Measurements from ENCODE around the gene VSTM5.
A peak's percentile ranks its signal among the peaks of the same experiment; 100 is the strongest.
"Not testable (repeated sequence)": the region's sequence is repeated elsewhere in the genome, so short reads cannot be mapped to it uniquely, and the experiment has no call there.

VSTM5 gene, protein sequence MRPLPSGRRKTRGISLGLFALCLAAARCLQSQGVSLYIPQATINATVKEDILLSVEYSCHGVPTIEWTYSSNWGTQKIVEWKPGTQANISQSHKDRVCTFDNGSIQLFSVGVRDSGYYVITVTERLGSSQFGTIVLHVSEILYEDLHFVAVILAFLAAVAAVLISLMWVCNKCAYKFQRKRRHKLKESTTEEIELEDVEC

DNA sequence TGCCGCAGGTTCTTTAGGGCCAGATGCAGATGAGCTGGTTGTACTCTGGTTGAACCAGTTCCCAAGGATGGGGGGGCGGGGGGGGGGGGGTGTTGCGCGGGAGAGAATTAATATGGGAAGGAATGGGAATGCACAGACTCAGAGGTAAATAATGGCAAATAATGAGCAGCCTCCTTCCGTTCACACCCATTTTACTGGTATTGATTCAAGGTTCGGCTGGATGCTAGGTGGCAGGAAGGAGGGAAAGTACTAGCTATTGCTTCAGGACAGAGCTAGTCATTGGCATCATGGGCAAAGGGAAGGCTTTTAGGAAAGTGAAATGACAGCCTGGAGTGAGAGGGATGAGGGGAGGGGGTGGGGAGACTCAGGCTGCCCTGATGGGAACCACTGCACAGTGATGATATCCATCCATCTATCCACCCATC is at the start of gene VSTM5:
Gene VSTM5 (minus strand): TSS at position 25 of the 425 bp plus-strand sequence. CDS start 116 bp downstream, outside the sequence.
- DNase-seq = peak; percentile 35

DNA sequence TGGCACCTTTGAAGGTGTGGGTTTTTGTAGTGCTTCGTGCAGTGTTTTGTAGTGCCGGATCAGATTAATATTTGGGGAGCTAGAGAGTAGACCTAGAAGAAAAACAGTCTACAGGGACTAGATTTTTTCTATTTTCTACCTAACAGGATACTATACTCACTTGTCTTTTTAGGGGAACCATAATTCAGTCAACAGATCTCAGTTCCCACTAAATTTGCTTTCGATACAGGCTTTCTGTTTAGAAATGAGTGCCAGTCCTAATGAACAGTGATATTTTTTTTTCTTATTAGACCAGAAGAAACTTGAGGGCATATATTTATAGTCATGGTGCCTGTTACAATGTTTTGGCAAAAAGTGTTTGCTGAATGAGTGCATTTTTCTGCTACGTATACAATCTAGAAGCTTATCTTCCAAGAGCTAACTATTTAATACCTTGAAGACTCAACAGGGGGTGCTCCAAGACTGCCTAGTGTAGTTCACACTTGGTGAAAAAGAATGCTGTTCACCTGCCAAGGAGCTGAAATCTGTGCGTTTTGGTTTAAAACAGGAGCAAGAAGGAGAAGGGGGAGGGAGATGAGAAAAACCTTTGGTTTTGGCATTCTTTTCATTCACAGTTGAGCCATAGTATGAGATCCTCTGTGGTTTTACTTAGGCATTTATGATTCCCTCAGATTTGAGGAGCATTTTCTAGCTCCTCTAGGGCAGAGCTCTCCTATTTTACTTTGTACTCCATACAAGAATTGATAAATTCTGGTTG is 44.9 kb upstream of the VSTM5 start:
- DNase-seq = peak; percentile 34

DNA sequence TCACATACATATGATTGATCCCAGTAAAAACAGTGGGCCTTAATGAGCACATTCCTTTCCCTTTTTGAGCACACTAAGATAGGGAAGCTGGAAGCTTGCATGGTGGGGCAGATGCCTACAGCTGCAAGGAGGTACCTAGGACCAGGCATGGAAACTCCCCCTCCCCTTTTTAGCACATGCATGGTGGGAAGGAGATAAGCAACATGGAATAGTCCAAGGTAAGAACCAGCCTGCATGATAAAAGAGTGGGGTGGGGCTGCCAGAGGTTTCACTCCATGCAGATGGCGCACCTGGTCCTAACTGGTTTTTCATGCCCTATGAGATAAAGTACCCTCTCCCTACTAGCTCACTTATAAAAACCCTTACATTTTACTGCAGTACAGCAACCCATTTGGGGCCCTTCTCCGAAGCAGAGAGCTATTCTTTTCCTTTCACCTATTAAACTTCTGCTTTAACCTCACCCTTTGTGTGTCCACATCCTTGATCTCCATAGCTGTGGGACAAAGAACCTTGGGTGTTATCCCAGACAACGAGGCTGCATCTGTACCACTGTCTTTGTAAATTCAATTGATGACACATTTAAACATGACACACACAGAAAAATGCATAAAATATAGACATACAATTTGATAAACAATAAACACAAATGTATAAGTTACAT is 40.1 kb upstream of the VSTM5 start:
- no peak for DNase-seq

DNA sequence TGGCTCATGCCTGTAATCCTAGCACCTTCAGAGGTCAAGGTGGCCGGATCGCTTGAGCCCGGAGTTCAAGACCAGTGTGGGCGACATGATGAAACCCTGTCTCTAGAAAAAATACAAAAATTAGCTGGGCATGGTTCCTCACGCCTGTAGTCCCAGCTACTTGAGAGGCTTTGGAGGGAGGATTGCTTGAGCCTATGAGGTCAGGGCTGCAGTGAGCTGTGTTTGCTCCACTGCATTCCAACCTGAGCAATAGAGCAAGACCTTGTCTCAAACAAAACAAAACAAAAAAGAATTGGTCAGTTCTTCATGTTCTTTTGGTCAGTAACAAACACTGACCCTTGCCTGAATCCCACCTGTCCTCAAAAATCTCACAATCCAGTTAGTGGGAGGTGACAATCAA is 36.7 kb upstream of the VSTM5 start:
- no peak for DNase-seq

DNA sequence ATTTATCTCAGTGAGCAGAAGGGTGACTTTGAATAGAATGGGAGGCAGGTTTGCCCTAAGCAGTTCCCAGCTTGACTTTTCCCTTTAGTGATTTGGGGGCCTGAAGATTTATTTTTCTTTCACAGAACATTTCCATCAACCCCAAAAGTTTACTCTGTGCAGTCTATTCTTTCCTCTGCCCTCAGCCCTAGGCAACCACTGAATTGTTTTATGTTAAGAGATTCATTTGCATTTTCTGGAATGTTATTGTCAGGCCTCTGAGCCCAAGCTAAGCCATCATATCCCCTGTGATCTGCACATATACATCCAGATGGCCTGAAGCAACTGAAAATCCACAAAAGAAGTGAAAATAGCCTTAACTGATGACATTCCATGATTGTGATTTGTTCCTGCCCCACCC is 28.7 kb upstream of the VSTM5 start:
- not testable (repeated sequence) for DNase-seq

DNA sequence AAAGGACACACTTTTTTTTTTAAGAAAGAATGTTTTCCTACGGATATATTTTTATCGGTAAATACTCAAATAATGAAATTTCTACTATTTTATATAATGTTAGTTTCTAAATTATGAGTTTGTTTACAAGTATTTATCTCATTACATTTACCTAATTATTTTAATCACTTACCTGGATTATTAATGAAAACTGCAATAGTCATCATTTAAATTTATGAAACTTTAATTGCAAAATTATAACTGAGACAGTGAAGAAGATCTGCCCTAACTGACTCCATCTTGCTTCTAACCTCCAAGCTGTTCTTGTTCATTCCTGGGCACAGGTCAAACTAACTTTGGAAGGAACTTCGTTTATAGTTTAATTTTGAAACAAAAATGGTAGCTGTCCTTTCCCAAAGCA is 25.2 kb upstream of the VSTM5 start:
- no peak for DNase-seq

DNA sequence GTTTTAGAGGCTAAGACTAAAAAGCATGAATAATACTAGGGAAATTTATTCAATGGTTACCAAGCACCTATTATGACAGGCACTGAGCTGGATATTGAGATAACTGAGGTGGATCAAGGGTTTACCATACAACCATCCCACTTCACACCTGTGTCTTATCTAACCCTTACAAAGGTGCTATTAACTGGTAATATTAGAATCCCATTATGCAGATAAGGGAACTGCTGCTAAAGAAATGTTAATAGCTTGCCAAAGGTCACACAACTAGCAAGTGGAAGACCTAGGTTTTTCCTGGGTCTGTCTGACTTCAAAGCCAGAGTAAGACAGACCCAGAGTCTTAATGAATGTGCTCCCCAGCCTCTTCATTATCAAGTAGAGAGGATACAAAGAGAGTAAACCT is 21.1 kb upstream of the VSTM5 start:
- no peak for DNase-seq

DNA sequence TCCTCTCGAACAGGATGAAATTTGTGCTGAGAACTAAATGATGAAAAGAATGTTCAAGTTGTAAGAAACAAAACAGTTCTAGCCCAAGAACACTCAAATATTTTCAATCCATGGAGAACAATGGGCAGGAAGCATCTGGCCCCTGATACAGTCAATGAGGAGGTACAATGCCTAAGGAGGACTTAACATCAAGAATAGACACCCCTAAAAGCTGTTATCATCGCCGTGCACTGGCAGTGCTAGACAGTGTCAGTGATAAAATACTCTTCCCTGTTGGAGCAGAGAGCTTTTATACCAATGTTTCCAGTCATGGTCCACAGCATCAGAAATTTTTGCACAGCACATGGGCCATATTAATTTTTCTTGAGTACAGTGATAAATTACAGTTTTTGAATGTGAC is 20.2 kb upstream of the VSTM5 start:
- no peak for DNase-seq

DNA sequence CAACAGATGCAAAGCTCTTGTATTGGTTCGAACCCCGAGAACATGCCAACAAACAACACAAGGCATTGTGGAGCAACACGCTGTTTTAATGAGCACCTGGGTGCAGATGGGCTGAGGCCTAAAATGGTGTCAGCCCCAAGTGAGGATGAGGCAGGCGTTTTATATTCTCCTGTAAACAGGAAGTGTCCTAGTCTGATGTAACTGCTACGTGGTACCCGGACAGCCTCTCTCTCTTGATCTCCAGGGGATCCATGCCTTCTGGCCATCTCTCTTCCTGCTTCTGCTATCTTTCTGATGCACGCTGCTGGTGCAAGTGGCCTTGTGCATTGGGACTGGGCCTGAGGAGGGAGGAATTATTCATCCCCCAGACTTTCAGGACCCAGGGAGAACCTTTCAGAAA is 19.4 kb upstream of the VSTM5 start:
- DNase-seq = no peak

DNA sequence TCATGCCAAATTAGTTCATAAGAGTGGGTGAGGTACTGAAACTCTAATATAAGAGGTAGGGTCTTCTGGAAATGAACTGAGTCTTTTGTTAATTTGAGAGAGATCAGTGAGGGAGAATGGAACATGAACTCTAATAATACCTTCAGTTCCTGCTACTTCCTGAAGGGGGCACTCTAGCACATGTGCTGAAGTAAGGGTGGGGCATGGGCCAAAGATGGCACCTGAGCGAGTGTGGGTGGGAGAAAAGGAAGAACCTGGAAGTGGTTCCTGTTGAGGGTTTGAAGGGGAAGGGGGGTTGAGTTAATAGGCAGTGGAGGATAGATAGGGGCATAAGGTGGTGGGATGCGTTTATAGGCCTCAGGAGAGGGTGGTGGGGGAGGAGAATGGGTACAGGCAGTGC is 18.0 kb upstream of the VSTM5 start:
- not testable (repeated sequence) for DNase-seq

DNA sequence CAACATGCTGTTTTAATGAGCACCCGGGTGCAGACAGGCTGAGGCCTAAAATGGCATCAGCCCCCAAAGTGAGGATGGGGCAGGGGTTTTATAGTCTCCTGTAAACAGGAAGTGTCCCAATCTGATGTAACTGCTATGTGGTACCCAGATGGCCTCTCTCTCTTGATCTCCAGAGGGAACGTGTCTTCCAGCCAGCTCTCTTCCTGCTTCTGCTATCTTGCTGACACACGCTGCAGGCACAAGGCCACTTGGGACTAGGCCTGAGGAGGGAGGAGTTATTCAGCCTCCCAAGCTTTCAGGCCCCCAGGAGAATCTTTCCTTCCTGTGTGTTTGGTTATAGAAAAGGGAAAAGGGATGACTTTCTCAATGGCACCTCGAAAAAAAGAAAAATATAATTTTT is 11.4 kb upstream of the VSTM5 start:
- no peak for DNase-seq

DNA sequence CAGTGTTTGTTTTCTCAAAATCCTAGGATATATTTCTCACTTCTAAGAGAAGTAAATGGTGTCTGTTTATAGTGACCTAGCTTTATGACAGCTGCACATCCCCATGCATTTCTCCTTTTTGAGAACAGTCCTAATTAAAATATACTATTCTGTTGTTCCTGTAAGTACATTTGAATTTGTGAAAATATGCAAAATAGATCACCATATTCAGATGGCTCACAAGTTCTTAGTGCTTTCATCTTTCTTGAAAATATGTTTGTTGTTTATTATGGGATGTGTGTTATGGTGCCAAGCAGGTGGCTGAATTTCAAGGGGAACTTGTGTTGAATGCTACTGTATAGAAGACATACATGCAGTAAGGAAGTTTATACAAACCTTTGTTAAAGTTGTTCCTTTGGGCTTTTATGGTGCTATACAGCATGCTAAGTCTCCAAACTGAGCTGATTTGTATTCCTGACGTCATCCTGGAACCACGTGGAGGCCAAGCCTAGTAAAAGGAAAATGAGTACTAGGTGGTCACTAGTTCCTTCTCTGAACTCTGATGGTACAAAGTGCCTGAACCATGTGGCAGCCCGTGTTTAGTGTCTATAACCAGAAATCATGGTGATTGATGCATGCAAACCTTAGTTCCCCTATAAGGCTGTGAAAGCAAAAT is 7.8 kb upstream of the VSTM5 start:
- DNase-seq = no peak

DNA sequence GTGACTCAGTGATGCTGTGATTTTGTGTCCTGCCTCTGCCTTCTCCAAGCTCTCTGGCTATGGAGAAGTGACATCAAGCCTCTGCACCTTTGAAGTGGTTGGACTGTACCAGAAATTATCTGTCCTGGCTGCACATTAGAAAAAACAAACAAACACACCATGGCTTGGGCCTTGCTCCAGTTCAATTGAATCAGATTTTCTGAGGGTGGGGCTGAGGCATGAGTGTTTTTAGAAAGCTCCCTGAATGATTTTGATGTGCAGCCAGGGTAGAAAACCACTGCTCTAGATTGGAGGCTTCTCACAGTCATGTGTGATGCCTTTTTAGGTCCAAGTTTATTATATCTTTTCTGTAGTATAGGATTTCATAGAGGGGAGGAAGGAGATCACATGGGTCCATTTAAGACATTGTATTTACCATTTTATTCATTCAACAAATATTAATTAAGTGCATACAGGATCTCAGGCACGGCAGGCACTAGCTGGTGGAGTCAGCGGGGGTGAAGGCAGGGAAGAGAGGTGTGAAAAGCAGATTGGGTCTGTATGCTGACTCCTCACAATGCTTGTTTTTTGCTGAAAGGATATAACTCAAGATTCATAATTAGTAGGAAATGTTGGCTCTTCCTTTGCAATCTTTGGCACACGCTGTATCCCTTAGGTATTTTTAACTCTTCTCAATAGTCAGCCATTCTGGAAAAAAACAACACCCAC is 7.1 kb upstream of the VSTM5 start:
- no peak for DNase-seq

DNA sequence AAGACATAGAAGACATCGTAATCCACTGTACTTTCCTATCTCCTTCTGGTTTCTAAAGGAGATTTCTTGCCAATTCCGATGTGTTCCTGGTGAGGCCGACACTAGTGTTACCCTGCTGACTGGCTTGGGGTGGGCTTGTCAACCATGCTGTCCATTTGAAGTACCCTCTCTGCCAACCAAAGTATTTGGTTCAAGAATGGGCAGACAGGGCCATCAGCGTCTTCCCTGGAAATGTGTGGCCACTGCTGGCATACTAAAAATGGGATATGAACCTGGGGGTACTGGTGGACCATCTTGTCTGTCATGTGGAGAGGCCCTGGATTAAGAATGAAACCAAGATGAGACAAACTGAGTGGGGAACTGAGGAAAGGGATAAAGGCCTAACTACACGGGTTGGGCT is 1.8 kb upstream of the VSTM5 start:
- no peak for DNase-seq

DNA sequence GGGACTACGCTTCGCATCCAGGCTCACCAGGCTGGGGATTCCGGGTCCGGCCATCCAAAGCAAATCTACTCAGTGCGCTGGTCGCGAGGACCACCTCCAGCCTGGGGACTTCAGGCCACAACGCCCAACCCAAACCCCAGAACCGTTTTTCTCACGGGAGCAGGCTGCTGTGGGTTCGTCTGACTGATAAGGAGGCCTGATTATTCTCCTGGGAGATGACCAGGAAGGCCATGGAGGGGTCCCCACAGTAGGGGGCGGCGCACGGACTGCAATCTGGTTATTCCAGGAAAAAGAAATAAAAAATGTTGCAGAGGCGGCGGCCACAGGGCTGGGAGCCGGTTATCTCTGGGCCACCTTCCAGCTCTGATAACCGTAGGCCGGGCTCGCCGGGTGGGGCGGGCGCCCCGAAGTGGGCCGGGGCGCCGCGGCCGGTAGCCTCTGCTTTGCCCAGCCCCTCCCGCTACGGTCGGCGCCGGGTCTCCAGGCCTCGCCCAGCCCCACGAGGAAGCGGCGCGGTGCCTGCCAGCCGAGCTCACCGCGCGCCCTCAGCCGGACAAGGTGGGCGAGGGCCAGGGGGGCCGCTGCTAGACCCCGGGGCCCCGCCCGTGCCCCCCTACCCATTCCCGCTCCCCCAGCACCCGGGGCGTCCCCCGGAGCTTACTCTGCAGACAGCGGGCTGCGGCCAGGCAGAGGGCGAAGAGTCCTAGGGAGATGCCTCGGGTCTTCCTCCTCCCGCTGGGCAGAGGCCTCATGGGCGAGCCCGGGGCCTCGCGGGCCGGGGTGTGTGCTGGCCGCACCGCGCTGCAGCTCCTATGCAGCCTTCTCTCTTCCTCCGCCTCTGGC is 446 bp downstream of the VSTM5 start:
- DNase-seq = no peak

DNA sequence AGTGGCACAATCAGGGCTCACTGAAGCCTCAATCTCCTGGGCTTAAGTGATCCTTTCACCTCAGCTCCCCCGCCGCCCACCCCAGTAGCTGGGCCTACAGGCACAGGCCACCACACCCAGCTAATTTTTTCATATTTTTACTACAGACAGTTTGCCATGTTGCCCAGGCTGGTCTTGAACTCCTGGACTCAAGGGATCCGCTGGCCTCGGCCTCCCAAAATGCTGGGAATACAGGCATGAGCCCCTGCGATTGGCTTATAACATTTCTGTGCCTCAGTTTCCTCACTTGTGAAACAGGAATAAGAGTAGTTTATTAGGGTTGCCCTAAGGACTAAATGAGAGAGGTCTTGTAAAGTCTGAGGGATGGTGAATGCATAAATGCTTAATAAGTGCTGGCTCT is 1.2 kb downstream of the VSTM5 start:
- no peak for DNase-seq

DNA sequence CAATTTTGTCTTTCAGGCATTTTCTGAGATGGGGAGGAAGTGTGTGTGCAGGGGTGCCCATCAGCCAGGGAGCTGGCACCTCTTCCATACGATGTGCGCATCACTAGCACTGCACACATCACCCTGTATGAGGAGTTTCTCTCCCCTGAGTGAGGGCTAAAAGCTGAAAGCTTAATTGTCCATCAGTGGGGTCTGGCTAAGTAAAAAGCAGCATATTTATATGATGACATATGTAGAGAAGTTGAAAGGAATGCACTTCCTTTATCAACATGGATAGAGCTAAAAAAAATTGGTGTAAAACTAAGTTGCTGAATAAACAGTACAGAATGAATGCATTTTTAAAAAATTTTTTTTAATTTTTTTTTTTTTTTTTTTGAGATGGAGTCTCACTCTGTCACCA is 4.0 kb downstream of the VSTM5 start:
- DNase-seq = no peak

DNA sequence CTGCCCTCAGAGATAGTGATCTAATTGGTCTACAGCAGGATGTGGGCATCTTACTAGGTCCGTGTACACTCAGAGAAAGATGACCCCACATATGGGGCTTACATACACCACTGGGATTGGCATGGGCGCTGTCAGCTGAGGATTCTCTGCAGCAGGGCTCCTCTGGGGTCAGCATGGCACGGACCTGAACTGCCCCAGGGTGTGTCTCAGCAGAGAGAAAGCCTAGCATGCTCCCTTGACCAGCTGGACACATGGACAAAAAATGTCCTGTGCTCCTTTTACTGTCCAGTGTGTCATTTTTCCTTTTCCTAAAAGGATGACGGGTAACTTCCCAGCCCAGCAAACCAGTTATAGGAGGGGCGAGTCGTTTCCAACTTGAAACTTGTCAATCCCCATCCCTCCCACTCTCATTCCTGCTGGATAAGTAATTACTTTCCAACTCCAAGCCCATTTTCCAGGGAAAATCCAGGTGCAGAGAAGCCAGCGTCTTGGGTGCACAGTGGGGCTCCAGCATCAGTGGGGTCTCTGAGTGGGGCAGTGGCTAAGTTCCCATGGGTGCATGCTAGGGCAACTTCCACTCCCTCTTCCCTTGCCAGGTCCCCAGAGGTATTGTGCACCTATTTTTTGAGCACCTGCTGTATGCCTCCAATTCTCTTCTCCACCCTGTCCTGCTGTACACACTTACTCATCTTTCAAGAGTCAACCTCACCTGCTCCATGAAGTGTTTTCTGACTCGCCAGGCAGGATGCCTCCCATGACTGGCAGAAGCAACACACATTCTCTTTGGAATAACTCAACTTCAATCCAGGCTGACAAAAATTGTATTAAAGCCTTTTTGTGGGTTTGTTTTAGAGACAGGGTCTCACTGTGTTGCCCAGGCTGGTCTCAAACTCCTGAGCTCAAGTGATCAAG is 5.0 kb downstream of the VSTM5 start:
- DNase-seq = peak; percentile 14

DNA sequence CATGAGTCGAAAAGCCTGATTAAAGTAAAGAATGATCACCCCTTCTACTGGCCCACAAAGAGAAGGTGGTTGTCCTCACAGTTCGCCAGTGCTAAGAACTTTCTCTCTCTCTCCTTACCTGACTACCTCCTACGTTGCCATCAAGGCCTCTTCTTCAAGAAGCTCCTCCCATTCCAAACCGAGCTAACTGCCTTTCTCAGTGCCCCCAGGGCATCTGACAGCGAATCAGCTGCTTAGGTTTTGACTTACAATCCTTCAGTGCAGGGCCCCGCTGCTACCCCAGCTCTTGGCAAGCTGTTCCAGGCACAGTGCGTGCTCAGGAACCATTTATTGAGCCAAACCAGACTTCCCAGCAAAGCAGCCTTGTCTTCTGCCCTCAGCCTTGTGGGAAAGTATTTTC is 5.8 kb downstream of the VSTM5 start:
- no peak for DNase-seq

DNA sequence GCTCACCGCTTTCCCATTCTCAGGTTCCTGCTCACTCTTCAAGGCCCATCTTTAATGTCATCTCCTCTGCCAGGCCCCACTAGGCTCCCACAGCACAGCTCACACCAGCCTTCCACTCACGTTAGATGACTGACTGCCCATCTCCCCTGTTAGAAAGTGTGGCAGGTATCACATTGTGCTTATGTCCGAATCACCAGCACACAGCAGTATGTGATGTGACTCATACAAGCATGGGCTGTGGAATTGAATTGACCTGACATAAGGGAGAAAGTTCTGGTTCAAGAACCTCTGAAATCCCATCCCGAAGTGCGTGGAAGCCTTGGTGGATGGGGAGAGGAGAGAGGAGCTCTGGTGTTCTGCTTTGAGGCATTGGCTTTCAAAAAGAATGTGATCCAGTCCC is 6.5 kb downstream of the VSTM5 start:
- DNase-seq = no peak

DNA sequence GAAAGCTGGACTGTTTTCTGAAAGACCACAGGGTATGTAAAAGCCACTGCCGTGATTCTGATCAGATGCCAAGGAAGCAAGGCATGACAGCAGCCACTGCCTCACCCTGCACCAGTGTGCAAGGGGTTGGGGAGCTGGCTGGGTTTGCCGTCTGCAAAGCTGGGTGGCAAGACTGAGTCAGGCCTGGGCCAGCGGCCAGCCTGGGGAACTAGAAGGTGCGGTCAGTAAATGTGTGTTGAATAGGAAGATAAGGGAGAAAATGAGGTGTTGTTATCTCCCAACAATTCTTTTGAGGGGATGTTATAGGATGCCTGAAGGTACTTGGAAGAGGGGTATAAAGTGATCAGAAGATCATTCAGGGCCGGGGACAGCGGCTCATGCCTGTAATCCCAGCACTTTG is 8.0 kb downstream of the VSTM5 start:
- DNase-seq = no peak

Measured in NCI-H510A treated with DMSO at 0.1 percent for 48 hours (cell line).